Anterior cingulate cortex (tissue), 58 donors: ENCODE data around the gene LIN28B.
"Not testable (repeated sequence)": the region's sequence is repeated elsewhere in the genome, so short reads cannot be mapped to it uniquely, and the experiment has no call there.

Experiments
- DNase-seq, 58 donors: peaks; one replicate each; lab custom pipeline; 2025; lab: John Stamatoyannopoulos, UW

Gene LIN28B

DNA sequence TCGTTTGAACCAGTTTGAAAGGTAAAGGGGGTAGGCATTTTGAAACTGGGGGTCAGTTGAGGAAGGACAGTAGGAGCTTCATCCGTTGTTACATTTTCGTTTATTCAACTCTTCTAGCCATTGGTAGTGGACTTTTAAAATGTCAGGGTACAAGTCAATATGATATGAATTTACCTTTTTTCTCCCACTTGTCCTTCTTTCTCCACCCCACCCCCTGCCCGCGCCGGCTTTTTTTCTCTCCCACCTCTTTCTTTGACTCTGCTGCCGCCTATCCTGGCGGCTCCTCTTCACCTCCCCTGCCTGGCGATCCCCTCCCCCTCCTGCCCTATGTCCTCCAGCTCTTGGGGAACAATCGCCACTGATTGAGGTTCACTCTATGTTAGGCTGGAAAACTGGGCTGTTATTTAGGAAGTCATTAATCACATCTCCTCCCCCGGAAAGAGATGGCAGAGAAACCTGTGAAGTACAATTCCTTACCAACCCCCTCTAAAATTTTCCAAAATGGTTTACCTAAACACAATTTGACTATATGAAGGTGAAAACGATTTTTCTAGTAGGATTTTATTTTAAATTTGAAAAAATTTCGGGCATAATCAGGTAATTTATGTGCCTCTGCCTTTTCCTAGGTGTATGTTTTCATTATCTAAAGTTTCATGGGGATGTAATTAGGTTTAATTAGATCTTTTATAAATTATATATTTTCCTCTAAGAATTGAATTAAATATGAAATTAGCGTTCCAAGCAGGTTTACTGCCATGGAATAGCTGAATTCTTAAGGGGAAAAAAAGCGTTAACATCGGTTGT, 778 bp upstream of the LIN28B start:
- DNase-seq: no peak

- DNase-seq: no peak
Measured at GRCh38 chr6:104957301-104958177, 632 bp downstream of the LIN28B start.

- DNase-seq: no peak
Measured at GRCh38 chr6:104958178-104959025, 1.5 kb downstream of the LIN28B start.

- no peak for DNase-seq
Measured at GRCh38 chr6:104959026-104959858, 2.3 kb downstream of the LIN28B start.

DNA sequence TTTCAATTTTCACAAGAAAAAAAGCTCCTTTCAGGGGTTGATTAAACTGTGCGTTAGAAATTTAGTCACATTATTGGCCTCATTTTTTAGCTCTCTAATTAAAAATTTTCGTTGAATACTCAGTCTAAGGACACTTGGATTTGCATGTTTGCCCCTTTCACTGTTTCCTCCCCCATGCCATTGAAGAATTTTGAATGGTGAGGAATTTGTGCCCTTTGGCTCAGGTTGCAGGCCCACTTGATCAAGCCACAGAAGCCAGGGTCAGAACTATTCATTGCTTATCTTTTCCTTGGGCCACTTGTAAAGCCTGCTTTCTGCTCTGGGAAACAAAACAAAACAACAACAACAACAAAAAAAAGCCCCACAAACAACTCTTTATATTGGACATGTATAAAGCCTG, 12.2 kb downstream of the LIN28B start:
- no peak for DNase-seq

DNA sequence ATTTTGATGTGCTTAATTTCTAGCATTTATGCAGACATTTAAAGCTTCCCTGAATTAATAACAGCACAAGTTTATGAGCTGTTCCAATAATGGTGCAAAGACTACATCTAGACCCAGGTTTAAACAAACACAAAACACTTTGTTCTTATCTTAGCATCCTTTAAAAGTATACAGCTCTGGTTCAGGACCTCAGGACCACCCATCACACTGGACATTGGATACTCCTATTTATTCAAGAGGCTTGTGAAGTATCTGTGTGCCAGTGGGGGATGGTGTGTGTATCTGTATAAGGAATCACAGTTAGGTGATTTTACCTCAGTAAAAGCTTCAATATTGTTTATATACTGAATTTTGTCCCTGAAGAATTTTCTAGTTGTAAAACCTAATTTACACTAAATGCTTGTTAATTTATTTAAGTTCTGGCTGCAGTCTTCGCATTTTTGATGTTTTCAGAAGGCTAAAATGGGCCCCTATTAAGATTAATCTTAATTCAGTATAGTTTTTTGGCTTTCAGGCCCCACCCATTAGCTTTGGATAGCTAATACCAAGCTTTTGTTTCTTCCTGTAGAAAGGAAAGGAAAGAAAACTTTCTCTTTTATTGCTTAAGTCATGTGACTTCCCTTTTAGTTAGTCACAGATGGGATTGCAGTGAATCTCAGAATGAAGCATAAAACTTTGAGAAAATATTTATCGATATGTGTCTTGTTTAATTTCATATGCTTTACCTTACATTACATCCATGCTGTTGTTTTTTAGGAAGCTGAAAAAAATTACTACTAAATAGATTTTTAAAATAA, 13.1 kb downstream of the LIN28B start:
- no peak for DNase-seq

DNA sequence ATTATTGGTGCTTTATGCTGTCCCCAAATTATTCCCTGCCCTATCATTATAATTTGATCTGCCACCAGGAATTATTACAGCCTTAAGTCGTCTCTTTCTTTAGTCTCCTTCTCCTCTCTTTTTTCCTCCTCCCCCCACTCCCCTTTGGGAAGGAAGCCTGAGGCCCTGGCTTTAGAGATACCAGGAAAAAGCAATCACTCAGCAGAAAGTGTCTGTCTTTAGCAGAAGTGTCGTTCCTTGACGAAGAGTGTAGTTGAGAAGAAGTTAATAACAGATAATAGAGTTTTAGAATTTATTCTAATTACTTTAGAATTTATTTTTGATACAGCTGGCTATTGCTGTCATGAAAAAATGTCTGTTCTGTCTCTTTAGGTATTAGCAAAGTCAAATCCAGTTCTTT, 16.5 kb downstream of the LIN28B start:
- DNase-seq: no peak

GRCh38 chr6:104983296-104983695, 26.4 kb downstream of the LIN28B start:
- no peak for DNase-seq

DNA sequence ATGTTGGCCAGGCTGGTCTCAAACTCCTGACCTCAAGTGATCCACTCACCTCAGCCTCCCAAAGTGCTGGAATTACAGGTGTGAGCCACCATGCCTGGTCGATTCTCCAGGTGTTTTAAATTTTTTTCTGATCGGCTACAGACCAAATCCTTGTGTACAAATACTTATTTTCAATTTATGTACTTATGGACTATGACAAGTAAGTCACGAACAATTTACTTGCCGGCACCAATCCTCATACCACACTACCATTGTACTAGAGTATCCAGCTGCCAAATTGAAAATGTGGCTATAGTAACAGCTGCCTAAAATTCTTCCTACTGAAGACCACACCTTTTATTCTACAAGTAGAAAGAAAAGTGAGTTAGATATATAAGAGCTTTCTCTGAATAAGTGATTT, 26.9 kb downstream of the LIN28B start:
- DNase-seq: no peak

DNA sequence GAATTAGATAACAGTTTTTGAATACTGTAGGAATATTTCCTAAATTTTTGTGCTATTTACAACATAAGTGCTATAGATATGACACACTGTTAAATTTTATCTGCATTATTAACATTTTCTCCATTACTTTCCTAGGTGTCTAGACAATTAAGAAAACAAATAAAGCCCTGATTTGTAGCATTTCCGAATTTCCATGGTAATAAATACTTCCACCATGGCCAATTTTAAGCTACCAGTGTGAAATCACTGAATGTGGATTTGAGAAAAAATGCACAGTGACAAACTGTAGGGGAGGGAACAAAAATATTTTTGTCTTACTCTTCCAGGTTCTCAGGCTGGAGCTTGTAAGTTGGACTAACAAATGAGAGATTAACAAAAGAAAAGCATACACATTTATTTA, 27.9 kb downstream of the LIN28B start:
- DNase-seq: no peak

GRCh38 chr6:104985875-104986274, 29.0 kb downstream of the LIN28B start:
- not testable (repeated sequence) for DNase-seq

- no peak for DNase-seq
Measured at GRCh38 chr6:104986625-104987024, 29.7 kb downstream of the LIN28B start.

- no peak for DNase-seq
Measured at GRCh38 chr6:104987218-104987617, 30.3 kb downstream of the LIN28B start.

DNA sequence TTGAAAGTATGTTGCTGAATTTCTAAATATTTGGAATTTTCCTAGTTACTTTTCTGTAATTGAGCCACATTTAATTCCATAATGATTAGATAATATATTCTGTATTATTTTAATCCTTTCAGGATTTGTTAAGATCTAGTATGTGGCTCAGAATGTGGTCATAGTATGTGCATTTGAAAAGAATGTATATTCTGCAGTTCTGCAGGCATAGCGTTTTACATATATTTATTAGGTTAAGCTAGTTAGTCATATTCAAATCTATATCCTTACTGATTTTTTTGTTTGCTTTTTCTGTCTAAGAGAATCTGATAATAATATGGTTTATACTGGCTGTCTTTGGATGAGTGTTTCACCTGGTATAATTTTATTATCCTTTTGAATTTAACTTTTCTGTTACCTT, 33.2 kb downstream of the LIN28B start:
- DNase-seq: no peak

DNA sequence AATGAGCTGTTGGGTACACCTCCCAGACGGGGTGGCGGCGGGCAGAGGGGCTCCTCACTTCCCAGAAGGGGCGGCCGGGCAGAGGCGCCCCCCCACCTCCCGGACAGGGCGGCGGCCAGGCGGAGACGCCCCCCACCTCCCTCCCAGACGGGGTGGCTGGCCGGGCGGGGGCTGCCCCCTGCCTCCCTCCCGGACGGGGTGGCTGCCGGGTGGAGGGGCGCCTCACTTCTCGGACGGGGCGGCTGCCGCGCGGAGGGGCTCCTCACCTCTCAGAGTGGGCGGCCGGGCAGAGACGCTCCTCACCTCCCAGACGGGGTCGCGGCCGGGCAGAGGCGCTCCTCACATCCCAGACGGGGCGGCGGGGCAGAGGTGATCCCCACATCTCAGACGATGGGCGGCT, 34.2 kb downstream of the LIN28B start:
- DNase-seq: not testable (repeated sequence)

- DNase-seq: not testable (repeated sequence)
Measured at GRCh38 chr6:104993576-104993975, 36.7 kb downstream of the LIN28B start.

- DNase-seq: no peak
Measured at GRCh38 chr6:104995989-104996617, 39.2 kb downstream of the LIN28B start.

GRCh38 chr6:105001063-105001462, 44.2 kb downstream of the LIN28B start:
- DNase-seq: no peak

GRCh38 chr6:105001906-105002305, 45.0 kb downstream of the LIN28B start:
- no peak for DNase-seq
